Skeletal muscle cell (primary cell): ENCODE measurements around the gene SH3BP2.

Experiments
- DNase-seq: peaks from one replicate; pipeline ENCODE4 v3.0.0-alpha.2; 2010; ENCODE audit warnings: low read depth
- H3K4me3 ChIP-seq: 2 replicates; pipeline ENCODE4 v1.5.1; 2011; ENCODE audit warnings: low read depth, mild to moderate bottlenecking, control low read depth, low read length, moderate library complexity

SH3BP2 gene, protein sequence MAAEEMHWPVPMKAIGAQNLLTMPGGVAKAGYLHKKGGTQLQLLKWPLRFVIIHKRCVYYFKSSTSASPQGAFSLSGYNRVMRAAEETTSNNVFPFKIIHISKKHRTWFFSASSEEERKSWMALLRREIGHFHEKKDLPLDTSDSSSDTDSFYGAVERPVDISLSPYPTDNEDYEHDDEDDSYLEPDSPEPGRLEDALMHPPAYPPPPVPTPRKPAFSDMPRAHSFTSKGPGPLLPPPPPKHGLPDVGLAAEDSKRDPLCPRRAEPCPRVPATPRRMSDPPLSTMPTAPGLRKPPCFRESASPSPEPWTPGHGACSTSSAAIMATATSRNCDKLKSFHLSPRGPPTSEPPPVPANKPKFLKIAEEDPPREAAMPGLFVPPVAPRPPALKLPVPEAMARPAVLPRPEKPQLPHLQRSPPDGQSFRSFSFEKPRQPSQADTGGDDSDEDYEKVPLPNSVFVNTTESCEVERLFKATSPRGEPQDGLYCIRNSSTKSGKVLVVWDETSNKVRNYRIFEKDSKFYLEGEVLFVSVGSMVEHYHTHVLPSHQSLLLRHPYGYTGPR

DNA sequence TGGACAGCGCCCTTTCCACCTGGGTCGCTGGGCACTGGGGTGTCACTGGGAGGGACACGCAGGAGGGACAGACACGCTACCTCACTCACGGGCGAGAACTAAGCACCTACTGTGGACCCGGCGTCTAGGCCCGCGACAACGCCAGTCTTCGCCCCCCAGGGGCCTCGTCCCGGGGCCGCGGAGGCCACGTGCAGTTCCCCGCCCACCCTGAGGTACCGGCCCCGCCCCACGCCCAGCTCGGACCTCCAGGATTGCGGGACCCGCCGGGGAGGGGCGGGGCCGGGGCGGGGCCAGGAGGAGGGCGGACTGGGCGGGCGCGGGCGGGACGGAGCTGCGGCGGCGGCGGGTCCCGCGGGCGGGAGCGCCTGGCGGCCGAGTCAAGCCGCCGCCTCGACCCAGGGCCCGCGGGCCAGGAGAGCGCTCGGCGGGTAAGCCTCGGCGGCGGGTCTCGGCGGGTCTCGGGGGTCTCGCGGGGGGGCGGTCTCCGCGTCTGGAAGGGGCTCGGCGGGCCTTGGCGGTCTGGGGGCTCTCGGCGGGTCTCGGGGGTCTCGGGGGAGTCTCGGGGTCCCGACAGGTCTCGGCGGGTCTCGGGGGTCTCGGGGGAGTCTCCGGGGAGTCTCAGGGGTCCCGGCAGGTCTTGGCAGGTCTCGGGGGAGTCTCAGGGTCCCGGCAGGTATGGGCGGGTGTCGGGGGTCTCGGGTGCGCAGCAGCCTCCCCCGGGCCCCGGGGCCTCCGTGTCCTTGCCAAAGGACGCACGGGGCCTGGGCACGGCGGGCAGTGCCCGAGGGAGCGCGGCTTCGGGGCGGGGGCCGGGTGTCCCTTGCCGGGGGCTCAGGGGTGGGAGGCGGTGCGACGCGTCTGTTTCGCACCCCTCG, at the start of gene SH3BP2:
Gene SH3BP2, plus strand, starts transcription at position 375 of the 875 bp plus-strand sequence. CDS start 27,533 bp downstream, outside the sequence.
- peak within 1 kb of the TSS; percentile 71 for H3K4me3 ChIP-seq
- no peak for DNase-seq

DNA sequence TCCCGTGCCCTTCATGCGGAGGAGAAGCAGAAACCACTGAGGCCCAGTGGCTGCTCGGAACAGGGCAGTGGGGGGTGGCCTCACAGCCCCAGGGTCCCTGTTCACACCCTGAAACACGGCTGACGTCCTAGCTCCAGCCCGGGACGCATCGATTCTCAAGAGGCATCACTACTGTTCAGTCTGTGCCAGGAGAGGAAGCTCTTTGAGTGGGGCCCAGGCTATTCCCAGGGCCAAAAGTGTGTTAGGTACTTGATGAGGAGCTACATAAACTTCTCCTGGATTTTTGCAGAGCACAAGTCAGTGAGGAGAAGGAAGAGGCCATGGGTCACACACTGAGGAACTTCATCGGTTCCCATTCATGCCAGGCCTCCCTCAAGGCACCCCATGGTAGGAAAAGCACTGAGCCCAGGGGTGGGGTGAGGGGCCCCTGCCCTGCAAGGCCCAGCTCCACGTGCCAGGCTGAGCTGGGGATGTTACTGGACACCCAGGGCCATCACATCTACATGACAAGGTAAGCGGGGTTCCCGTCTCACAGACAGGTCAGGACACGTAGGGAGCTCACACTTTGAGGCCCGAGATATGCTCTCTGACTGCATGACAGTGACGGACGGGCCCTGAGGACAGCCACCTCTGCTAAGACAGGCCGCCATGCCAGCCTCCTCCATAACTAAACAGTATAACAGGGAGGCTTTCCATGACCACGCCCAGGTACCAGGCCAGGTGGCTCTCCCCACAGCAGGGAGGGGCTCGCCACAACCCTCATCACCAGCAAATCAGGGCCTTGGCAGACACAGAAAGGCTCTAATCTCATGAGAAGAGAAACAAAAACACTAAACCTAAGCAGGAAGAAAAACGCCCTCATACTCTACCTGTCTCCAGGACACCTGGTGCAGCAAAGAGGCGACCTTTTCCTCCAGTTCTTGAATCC, 49.1 kb upstream of the SH3BP2 start:
- H3K4me3 ChIP-seq = no peak overlapping the region
- DNase-seq = no peak

DNA sequence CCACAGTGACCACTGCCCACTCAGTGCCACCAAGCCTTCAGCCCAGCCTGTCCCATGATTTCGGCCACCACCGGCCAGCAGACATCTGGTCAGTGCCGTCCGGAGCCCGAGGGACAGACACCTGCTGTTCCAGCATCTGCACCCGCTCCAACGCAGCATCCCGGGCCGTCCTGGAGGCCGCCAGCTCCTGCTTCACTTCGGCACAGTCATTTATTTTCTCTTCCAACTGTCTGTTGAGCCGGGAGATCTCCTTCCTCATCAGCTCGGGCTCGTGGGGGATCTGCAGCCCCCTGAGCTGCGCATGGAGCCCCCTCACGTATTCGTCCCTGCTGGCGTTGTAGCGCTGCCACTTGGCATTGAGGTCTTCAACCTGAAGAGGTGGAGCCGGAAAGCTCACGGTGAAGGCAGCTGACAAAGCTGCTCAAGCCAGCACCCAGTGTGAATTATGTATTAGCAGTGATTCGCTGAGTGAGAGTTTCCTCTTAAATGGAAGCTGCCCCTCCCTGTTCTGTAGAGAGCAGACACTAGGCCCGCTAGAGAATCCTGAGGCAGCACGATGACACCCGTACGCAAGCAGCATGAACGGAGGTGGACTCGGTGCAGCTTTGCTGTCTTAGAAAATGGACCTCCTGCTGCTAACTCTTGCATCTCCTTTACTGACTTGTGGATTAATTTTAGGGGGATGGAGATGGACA, 48.2 kb upstream of the SH3BP2 start:
- H3K4me3 ChIP-seq = no peak overlapping the region
- DNase-seq = no peak

DNA sequence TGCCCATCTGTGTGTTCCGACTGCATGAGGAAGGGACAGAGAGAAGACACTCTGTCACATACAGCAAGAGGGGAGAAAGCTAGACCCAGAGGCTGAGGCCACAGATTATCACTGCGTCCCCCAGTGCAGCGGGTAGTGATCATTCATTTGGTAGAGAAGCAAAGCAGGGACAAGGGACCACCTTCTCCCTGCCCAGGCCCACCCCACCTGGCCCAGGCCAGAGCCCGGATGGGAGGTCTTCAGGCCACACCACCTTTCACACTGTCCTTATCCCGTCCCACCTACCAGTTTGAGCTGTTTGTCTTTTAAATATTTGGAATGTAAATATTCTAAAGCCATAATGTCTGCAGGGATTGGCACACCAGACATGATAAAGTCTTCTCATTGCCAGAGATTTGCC, 47.4 kb upstream of the SH3BP2 start:
- no peak overlapping the region for H3K4me3 ChIP-seq
- DNase-seq = no peak

DNA sequence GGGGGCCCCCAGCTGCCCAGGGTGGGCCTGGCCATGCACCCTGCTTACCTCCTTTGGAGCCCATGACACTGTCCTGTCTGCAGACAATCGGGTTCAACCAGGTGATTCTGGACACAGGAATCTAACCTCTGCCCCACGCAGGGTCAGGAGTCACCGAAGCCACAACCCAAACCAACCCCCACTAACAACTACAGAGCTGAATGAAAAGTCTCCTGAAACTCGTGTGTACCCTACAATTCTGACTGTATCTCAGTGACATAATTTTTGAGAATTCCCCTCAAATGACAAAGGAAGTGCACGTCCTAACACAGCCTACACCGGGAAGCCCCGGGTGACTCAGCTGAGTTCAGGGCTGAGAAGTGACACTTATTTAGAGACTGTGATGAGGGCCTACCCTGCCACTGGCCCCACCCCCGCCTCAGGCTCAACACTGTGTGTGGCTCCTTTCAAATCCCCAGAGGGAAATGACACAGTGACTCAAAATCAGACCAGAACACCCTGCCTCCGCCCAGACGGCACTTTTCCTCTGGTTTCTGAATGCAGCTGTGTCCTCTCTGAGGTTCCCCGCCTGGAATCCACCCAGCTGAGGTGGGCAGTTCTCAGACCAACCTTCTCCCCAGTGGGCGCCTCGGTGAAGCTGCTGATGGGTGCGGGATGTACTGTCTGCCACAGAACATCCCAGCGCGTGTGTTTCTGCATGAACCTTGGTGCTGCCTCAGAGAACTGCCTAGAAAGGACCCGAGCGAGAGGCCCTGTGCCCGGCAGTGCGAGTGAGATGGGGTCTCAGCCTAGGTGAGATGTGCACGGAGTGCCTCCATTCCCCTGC, 46.7 kb upstream of the SH3BP2 start:
- no peak for DNase-seq
- no peak overlapping the region for H3K4me3 ChIP-seq

DNA sequence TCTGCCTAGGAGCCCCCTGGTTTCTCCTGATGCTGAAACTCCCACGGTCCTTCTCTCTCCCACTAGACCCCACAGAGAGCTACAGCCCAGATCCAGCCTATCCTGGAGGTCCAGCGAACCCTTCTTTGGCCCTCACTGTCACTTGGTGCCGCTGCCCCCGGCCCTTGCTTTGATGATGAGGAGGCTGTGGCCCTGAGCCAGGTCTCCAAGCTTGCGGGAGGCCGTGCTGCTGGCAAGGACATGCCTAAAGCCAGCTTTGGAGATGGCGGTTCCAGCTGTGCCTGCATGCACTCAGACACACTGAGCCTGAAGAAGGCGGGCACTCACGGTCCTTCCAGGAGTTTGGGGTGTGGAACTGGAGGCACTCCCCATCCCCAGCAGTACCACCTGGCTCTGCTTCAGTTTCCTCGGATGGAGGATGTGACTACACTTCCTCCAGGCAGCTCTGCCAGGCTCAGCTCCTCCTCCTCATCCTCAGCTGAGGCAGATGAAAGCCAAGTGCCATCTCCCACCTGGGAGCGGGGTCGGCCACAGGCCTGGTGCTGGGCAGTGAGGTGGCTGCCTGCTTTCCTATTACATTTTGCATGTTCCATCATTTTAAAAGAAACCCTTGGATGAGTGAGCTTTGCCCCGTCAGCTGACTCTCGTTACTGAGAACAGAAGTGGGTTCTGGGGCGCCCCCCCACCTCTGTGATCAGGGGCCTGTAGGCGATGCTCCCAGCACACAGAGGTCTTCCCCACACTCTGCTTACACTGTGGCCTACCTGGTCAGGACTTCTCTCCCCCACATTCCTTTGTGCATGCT, 45.8 kb upstream of the SH3BP2 start:
- H3K4me3 ChIP-seq = no peak overlapping the region
- no peak for DNase-seq

DNA sequence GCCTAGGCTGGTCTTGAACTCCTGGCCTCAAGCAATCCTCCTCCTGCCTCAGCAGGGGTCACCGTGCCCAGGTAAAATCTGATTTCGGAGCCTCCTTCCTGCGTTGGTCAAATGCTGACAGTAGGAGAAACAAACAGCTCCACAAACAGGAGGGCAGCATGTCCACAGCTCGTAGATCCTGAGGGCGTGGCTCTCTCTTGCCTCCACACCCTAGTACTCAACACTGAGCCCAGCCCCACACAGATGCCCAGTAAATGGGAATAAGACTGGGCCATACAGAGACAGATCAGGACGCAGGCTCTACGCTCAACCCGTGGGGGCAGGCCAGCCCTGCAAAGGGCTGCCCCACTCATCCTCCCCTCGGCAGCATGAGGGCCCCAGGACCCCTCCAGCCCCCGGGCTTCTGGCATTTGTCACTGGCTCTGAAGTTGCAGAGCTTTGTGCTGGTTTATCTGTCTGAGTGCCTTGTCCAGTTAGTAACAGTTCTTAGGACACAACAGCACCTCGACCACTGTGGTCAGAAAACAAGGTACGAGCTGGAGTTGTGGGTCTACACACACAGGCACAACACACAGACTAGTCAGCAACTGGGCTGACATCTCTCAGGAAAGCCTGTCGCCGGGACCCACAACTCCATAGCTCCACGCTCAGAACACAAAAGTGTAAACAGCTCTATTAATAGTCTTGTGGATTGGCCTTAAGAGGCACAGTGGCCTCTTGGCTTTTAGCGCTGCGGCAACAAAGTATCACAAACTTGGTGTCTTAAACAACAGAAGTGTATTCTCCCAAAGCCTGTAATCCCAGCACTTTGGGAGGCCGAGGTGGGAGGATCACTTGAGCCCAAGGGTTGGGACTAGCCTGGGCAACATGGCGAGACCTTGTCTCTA, 41.9 kb upstream of the SH3BP2 start:
- no peak for DNase-seq

DNA sequence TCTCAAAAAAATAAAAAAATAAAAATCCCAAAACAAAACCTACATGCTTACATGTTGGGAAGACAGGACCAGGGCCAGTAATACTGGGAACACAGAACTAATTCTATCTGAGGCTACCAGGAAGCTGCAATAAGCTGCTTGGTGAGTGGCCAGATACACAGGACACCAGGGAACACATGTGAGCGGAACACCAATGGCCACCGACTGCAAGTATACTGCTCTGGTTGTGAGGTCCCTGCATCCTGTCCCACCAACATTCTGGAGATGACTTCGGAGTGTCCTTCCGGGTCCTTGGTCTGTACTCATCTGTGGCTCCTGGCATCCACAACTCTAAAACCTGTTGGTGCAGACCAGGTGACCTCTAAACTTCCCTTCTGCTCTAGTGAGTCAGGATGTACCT, 39.4 kb upstream of the SH3BP2 start:
- no peak overlapping the region for H3K4me3 ChIP-seq
- DNase-seq = no peak

More for the DNA sequence above, 41.9 kb upstream of the SH3BP2 start:
- no peak overlapping the region for H3K4me3 ChIP-seq

DNA sequence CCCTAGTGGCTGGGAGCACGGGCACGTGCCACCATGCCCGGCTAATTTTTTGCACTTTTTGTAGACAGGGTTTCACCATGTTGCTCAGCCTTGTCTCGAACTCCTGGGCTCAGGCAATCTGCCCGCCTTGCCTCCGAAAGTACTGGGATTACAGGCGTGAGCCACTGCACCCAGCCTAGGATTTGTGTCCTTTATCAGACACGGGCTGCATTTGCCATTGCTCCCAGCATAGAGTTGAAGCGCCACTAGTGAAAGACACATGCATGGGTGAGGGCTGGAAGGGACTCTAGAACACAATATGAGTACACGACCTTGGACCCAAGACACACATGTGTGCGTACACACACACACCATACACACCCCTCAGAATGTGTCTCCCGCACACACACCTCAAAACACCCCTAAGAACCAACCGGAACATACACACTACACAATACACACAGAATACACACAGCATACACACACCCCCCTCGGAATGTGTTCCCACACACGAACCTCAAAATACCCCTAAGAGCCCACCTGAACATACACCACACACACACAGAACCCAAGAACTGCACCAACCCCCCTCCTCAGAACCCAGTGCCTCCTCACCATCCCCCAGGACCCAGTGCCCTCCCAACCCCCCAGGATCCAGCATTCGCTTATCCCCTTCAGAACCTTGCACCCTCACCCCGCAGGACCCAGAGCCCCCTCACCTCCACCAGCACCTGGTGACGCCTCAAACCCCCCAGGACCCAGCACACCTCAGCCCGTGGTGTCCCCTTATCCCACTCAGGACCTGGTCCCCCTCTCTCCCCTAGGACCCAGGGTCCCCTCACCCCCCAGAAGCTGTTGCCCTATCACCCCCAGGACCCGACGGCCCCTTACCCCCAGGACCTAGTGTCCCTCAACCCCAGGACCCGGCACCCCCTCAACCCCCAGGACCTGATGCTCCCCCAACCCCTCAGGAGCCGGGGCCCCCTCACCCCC, 37.8 kb upstream of the SH3BP2 start:
- peak overlapping the region; percentile 84 for H3K4me3 ChIP-seq
- no peak for DNase-seq

DNA sequence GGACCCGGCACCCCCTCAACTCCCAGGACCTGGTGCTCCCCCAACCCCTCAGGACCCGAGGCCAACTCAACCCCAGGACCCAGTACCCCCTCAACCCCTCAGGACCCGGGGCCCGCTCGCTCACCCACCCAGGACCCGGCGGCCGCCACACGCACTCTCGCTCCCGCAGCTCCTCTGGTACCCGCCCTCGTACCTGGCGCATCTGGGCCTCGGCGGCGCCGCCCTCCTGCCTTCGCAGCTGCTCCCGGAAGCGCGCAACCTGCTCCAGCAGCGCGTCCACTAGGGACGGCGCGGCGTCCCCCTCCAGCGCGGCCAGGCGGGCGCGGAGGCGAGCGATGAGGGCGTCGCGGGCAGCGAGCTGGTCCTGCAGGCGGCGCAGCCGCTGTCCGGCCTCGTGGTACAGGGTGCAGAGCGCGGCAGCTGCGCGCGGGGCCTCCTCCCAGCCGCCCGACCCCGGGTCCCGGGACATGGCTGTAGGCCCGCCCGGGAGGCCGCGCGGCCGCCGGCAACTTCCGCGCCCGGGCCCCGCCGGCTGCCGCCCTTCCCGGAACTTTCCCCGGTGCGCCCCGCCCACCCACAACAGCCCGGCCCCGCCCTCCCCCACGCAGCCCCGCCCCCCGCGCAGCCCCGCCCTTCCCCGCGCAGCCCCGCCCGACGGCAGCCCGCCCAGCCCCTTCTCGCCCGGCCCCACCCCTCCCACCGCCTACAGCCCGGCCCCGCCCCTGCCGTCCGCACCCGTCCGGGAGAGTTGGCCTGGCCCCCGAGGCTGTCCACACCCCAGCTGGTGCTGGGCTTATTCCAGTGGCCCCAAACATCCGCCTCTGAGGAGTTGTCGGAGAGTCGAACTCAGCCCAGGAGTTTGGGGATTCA, 36.8 kb upstream of the SH3BP2 start, which contains the start of gene TNIP2:
Gene TNIP2, minus strand, starts transcription at position 516 of the 870 bp plus-strand sequence. Its CDS starts 47 bp downstream, at position 469.
- DNase-seq = peak; percentile 31
- H3K4me3 ChIP-seq = peak within 1 kb of the TSS; percentile 84

DNA sequence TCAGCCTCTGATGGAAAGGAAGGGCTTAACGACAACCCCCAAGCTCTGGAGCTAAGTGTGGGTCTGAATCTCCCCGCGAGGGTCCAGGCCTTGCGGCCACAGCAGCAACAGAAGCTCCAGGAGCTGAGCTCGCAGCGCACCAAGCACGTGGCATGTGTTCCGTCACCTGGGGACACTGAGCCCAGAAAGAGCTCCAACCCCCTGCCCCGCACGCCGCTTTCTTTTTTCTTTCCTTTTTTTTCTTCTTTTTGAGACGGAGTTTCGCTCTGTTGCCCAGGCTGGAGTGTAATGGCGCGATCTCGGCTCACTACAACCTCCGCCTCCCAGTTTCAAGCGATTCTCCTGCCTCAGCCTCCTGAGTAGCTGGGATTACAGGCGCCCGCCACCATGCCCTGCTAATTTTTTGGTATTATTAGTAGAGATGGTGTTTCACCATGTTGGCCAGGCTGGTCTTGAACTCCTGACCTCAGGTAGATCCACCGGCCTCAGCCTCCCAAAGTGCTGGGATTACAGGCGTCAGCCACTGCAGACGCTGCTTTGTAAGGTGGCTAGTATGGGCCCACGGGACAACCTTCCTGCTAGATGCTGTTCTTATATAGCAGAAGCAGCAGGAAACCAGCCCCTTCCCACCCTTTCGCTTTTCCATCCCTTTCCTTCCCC, 36.1 kb upstream of the SH3BP2 start:
- DNase-seq = no peak
- H3K4me3 ChIP-seq = peak overlapping the region; percentile 42

DNA sequence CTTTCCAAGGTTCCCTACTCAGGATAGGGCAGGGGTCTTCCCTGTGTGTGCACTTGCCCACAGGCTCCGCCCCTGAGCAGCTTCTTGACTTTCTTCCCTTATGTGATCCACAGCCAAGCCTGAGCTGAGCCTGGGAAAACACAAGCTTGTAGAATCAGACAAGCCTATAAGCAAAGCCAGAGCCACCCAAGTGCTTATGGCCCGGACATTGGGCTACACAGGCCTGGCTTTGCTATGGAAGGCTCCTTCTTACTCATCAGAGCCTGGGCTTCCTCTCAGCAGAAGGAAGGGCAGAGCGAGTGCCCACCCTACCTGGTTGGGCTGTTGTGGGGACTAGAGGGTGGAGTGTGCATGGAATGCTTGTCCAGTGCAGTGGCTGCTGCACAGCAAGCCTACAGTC, 35.5 kb upstream of the SH3BP2 start:
- no peak for DNase-seq
- H3K4me3 ChIP-seq = no peak overlapping the region
